ENCODE results near the gene CDC42EP2. TPM values are rescaled to one million over a fixed set of nuclear protein-coding genes. Genes with fewer than 3 reads are reported as not detected.

CDC42EP2 gene
- total RNA-seq, 3 donors from 2014 or later, result 1.3 to 1.9 (median 1.6) TPM

GRCh38 chr11:65353376-65353775, 38.7 kb downstream of the CDC42EP2 start:
- Mint-ChIP-seq H3K4me1 (ENCODE audit: low read depth) (peaks cover 11% of the 10 kb centered on the region), H3K36me3 (ENCODE audit: insufficient read depth) (peaks cover 19% of the 10 kb centered on the region), H3K9me3 (no peaks in the 10 kb centered on the region), H3K4me3 (peak overlapping the region; percentile 71), H3K27me3 (ENCODE audit: low read depth) (no peaks in the 10 kb centered on the region)
- DNase-seq (no peak), ATAC-seq (no peak)

- Mint-ChIP-seq H3K4me1 (ENCODE audit: low read depth) (peaks cover 11% of the 10 kb centered on the region), H3K9me3 (no peaks in the 10 kb centered on the region), H3K27me3 (ENCODE audit: low read depth) (no peaks in the 10 kb centered on the region), H3K36me3 (ENCODE audit: insufficient read depth) (peaks cover 13% of the 10 kb centered on the region), H3K4me3 (peak overlapping the region; percentile 71)
- ATAC-seq (no peak), DNase-seq (no peak)
These were observed 39.2 kb downstream of the CDC42EP2 start for GRCh38 chr11:65353900-65354264.

- peak within 1 kb of the TSS; percentile 81 for H3K4me3 Mint-ChIP-seq
- DNase-seq, result peak; percentile 97
- peak; percentile 98 for ATAC-seq
- H3K4me1 Mint-ChIP-seq (ENCODE audit: low read depth), result peaks cover 11% of the 10 kb centered on the region
- peaks cover 11% of the 10 kb centered on the region for H3K36me3 Mint-ChIP-seq (ENCODE audit: insufficient read depth)
- no peaks in the 10 kb centered on the region for H3K27me3 Mint-ChIP-seq (ENCODE audit: low read depth)
- H3K9me3 Mint-ChIP-seq, result no peaks in the 10 kb centered on the region
These were observed 39.8 kb downstream of the CDC42EP2 start, which contains the start of gene TIGD3 for GRCh38 chr11:65354265-65355012. TIGD3 (plus strand) TSS chr11:65354751; CDS start chr11:65355809, 1,058 bp downstream.

GRCh38 chr11:65355013-65355775, 40.5 kb downstream of the CDC42EP2 start:
- ATAC-seq, result peak; percentile 25 to 37
- peak; percentile 60 for DNase-seq
- no peaks in the 10 kb centered on the region for H3K27me3 Mint-ChIP-seq (ENCODE audit: low read depth)
- H3K9me3 Mint-ChIP-seq, result no peaks in the 10 kb centered on the region
- H3K36me3 Mint-ChIP-seq (ENCODE audit: insufficient read depth), result peaks cover 11% of the 10 kb centered on the region
- peaks cover 11% of the 10 kb centered on the region for H3K4me1 Mint-ChIP-seq (ENCODE audit: low read depth)
- peak overlapping the region; percentile 81 for H3K4me3 Mint-ChIP-seq

GRCh38 chr11:65355776-65356393, 41.2 kb downstream of the CDC42EP2 start:
- Mint-ChIP-seq H3K4me3 (peak overlapping the region; percentile 81), H3K36me3 (ENCODE audit: insufficient read depth) (peaks cover 9% of the 10 kb centered on the region), H3K9me3 (no peaks in the 10 kb centered on the region), H3K4me1 (ENCODE audit: low read depth) (peaks cover 11% of the 10 kb centered on the region), H3K27me3 (ENCODE audit: low read depth) (no peaks in the 10 kb centered on the region)
- DNase-seq, result no peak
- no peak for ATAC-seq

- Mint-ChIP-seq H3K27me3 (ENCODE audit: low read depth) (no peaks in the 10 kb centered on the region), H3K9me3 (no peaks in the 10 kb centered on the region), H3K4me3 (peak overlapping the region; percentile 81), H3K36me3 (ENCODE audit: insufficient read depth) (peaks cover 8% of the 10 kb centered on the region), H3K4me1 (ENCODE audit: low read depth) (peaks cover 11% of the 10 kb centered on the region)
- no peak for ATAC-seq
- no peak for DNase-seq
These were observed 41.8 kb downstream of the CDC42EP2 start for GRCh38 chr11:65356394-65356972.

GRCh38 chr11:65357856-65358356, 43.2 kb downstream of the CDC42EP2 start:
- Mint-ChIP-seq H3K9me3 (no peaks in the 10 kb centered on the region), H3K36me3 (ENCODE audit: insufficient read depth) (no peaks in the 10 kb centered on the region), H3K4me1 (ENCODE audit: low read depth) (peaks cover 15% of the 10 kb centered on the region), H3K27me3 (ENCODE audit: low read depth) (no peaks in the 10 kb centered on the region), H3K4me3 (no peak overlapping the region)
- DNase-seq (no peak), ATAC-seq (no peak)

GRCh38 chr11:65362320-65362931, 47.8 kb downstream of the CDC42EP2 start:
- Mint-ChIP-seq H3K4me3 (no peak overlapping the region), H3K27me3 (ENCODE audit: low read depth) (no peaks in the 10 kb centered on the region), H3K9me3 (no peaks in the 10 kb centered on the region), H3K4me1 (ENCODE audit: low read depth) (peaks cover 4% of the 10 kb centered on the region), H3K36me3 (ENCODE audit: insufficient read depth) (no peaks in the 10 kb centered on the region)
- ATAC-seq, result peak; percentile 36 to 57
- DNase-seq, result no peak

- Mint-ChIP-seq H3K9me3 (no peaks in the 10 kb centered on the region), H3K36me3 (ENCODE audit: insufficient read depth) (no peaks in the 10 kb centered on the region), H3K27me3 (ENCODE audit: low read depth) (no peaks in the 10 kb centered on the region), H3K4me3 (no peak overlapping the region), H3K4me1 (ENCODE audit: low read depth) (peaks cover 4% of the 10 kb centered on the region)
- DNase-seq (no peak), ATAC-seq (no peak)
These were observed 48.3 kb downstream of the CDC42EP2 start for GRCh38 chr11:65362966-65363365.

GRCh38 chr11:65363770-65364169, 49.1 kb downstream of the CDC42EP2 start:
- no peak for DNase-seq
- no peaks in the 10 kb centered on the region for H3K36me3 Mint-ChIP-seq (ENCODE audit: insufficient read depth)
- H3K27me3 Mint-ChIP-seq (ENCODE audit: low read depth), result no peaks in the 10 kb centered on the region
- H3K4me3 Mint-ChIP-seq, result no peak overlapping the region
- H3K4me1 Mint-ChIP-seq (ENCODE audit: low read depth), result peaks cover 4% of the 10 kb centered on the region
- no peak for ATAC-seq
- H3K9me3 Mint-ChIP-seq, result no peaks in the 10 kb centered on the region

GRCh38 chr11:65366340-65366773, 51.7 kb downstream of the CDC42EP2 start:
- peaks cover 4% of the 10 kb centered on the region for H3K4me1 Mint-ChIP-seq (ENCODE audit: low read depth)
- H3K36me3 Mint-ChIP-seq (ENCODE audit: insufficient read depth), result no peaks in the 10 kb centered on the region
- no peak overlapping the region for H3K4me3 Mint-ChIP-seq
- H3K9me3 Mint-ChIP-seq, result no peaks in the 10 kb centered on the region
- DNase-seq (no peak), ATAC-seq (peak; percentile 63 to 76)
- H3K27me3 Mint-ChIP-seq (ENCODE audit: low read depth), result no peaks in the 10 kb centered on the region

GRCh38 chr11:65370659-65371049, 56.0 kb downstream of the CDC42EP2 start:
- Mint-ChIP-seq H3K9me3 (no peaks in the 10 kb centered on the region), H3K4me1 (ENCODE audit: low read depth) (no peaks in the 10 kb centered on the region), H3K36me3 (ENCODE audit: insufficient read depth) (no peaks in the 10 kb centered on the region), H3K27me3 (ENCODE audit: low read depth) (no peaks in the 10 kb centered on the region), H3K4me3 (no peak overlapping the region)
- DNase-seq (no peak), ATAC-seq (no peak)
